Thoracic aorta (tissue), 2 donors: ENCODE measurements around the gene OSBP2. TPM values are rescaled to one million over a fixed set of nuclear protein-coding genes. Genes with fewer than 3 reads are reported as not detected.
"Not testable (repeated sequence)": the region's sequence is repeated elsewhere in the genome, so short reads cannot be mapped to it uniquely, and the experiment has no call there.

Experiments
- ATAC-seq: fragments of 150-250 bp; one replicate; pipeline ENCODE4 v1.8.0; 2017; ENCODE audit warnings: low read depth; ENCODE audit not compliant: insufficient number of reproducible peaks, low FRiP score
- DNase-seq: peaks from one replicate; pipeline ENCODE4 v3.0.0-alpha.2; 2020; ENCODE audit warnings: low spot score
- H3K27ac ChIP-seq, 2 donors: fragments of 200-600 bp; sonication (generic); 1 replicate in 1 of 2; 2 replicates in 1 of 2; pipeline ENCODE4 v1.5.1; 2016; ENCODE audit warnings: mild to moderate bottlenecking in 2 of 2, moderate library complexity in 2 of 2
- H3K27me3 ChIP-seq: fragments of 200-600 bp; sonication (generic); replicated peaks from 2 replicates; pipeline ENCODE4 v1.6.0; 2016; ENCODE audit warnings: mild to moderate bottlenecking; ENCODE audit not compliant: insufficient read depth
- H3K36me3 ChIP-seq: fragments of 200-600 bp; sonication (generic); one replicate; pipeline ENCODE4 v1.5.1; 2016
- H3K4me1 ChIP-seq, 2 donors: fragments of 200-600 bp; sonication (generic); 1 replicate in 1 of 2; 2 replicates in 1 of 2; pipeline versions ENCODE4 v1.5.1 to v1.6.0; 2016; ENCODE audit warnings: low read depth in 2 of 2, mild to moderate bottlenecking in 1 of 2; ENCODE audit not compliant: control insufficient read depth in 1 of 2
- H3K4me3 ChIP-seq: fragments of 200-600 bp; sonication (generic); 2 replicates; pipeline ENCODE4 v1.5.1; 2016; ENCODE audit warnings: mild to moderate bottlenecking
- H3K9me3 ChIP-seq: fragments of 200-600 bp; sonication (generic); 2 replicates; pipeline ENCODE4 v1.5.1; 2016
- CTCF ChIP-seq: fragments of 200-600 bp; sonication (generic); IDR thresholded peaks from one replicate; pipeline ENCODE4 v1.5.1; 2019; ENCODE audit warnings: antibody characterized with exemption
- total RNA-seq, 2 donors: library from RNA; depleted of rRNA; stranded (reverse); fragments of >200 nt; gene quantifications; one replicate each; pipeline versions ENCODE4 v1.1.0 to v1.2.3, GENCODE V29; 2016

OSBP2 gene
- total RNA-seq, 2 donors from 2014 or later = 0.71 to 3.0 TPM

- Histone ChIP-seq H3K36me3 (no peaks in the 10 kb centered on the region), H3K27me3 (no peaks in the 10 kb centered on the region), H3K4me3 (no peak overlapping the region), H3K4me1 (no peaks in the 10 kb centered on the region), H3K9me3 (no peaks in the 10 kb centered on the region), H3K27ac (no peak overlapping the region)
- ATAC-seq = no peak
- no peak for DNase-seq
- no peak for TF ChIP-seq CTCF
Observed at GRCh38 chr22:30773919-30774318, 79.2 kb downstream of the OSBP2 start.

- no peak overlapping the region for H3K27ac ChIP-seq
Observed at GRCh38 chr22:30774566-30774965, 79.9 kb downstream of the OSBP2 start.

GRCh38 chr22:30776476-30776875 lies 81.8 kb downstream of the OSBP2 start:
- H3K36me3 ChIP-seq = no peaks in the 10 kb centered on the region
- no peak overlapping the region for H3K4me3 ChIP-seq
- H3K9me3 ChIP-seq = no peaks in the 10 kb centered on the region
- no peak for TF ChIP-seq CTCF
- ATAC-seq (no peak), DNase-seq (no peak)
- H3K27me3 ChIP-seq = no peaks in the 10 kb centered on the region
- H3K4me1 ChIP-seq = no peaks in the 10 kb centered on the region
- H3K27ac ChIP-seq = no peak overlapping the region

More at GRCh38 chr22:30774566-30774965, 79.9 kb downstream of the OSBP2 start:
- ATAC-seq (no peak), DNase-seq (no peak)
- no peak for TF ChIP-seq CTCF
- no peaks in the 10 kb centered on the region for H3K9me3 ChIP-seq
- no peaks in the 10 kb centered on the region for H3K36me3 ChIP-seq
- H3K4me3 ChIP-seq = no peak overlapping the region
- no peaks in the 10 kb centered on the region for H3K27me3 ChIP-seq
- no peaks in the 10 kb centered on the region for H3K4me1 ChIP-seq

- not testable (repeated sequence) for ATAC-seq, H3K27me3 ChIP-seq, DNase-seq
Observed at GRCh38 chr22:30777146-30777545, 82.5 kb downstream of the OSBP2 start.

GRCh38 chr22:30777587-30777986 lies 82.9 kb downstream of the OSBP2 start:
- no peaks in the 10 kb centered on the region for H3K9me3 ChIP-seq
- H3K27me3 ChIP-seq = no peaks in the 10 kb centered on the region
- no peak overlapping the region for H3K4me3 ChIP-seq
- no peaks in the 10 kb centered on the region for H3K4me1 ChIP-seq
- ATAC-seq (no peak), DNase-seq (no peak)
- TF ChIP-seq CTCF = no peak
- H3K27ac ChIP-seq = no peak overlapping the region
- no peaks in the 10 kb centered on the region for H3K36me3 ChIP-seq

More at GRCh38 chr22:30777146-30777545, 82.5 kb downstream of the OSBP2 start:
- H3K9me3 ChIP-seq, H3K36me3 ChIP-seq, H3K4me1 ChIP-seq, H3K4me3 ChIP-seq, H3K27ac ChIP-seq: not testable (repeated sequence)

- Histone ChIP-seq H3K27ac (no peak overlapping the region), H3K4me3 (no peak overlapping the region), H3K27me3 (no peaks in the 10 kb centered on the region), H3K36me3 (no peaks in the 10 kb centered on the region), H3K9me3 (no peaks in the 10 kb centered on the region), H3K4me1 (no peaks in the 10 kb centered on the region)
- ATAC-seq (no peak), DNase-seq (no peak)
- no peak for TF ChIP-seq CTCF
Observed at GRCh38 chr22:30778261-30778660, 83.6 kb downstream of the OSBP2 start.
